ENCODE results near the gene NAV3. TPM values are rescaled to one million over a fixed set of nuclear protein-coding genes. Genes with fewer than 3 reads are reported as not detected.

Gene NAV3
- total RNA-seq, 2 donors from 2014 or later = 0.72 to 1.9 TPM

DNA sequence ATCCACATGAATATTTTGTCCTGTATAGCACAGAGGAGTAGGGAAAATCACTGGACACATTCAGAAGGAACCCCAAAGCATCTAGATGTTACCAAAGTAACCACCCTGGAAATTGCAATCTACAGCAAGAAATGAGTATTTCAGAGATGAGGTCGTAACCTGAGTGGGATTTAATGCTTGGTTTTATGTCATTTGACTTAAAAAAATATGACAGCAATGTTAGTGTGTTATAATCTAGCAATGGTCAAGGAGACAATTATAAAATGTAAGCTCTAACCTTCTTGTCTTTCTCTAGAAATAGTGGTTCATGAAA is 256.6 kb downstream of the NAV3 start:
- no peak overlapping the region for H3K9ac ChIP-seq (ENCODE audit: low read depth in 2 of 2, low read length in 2 of 2)
- H3K27me3 ChIP-seq = no peaks in the 10 kb centered on the region
- intact Hi-C loops (cut with DNase I) = no loop called here

GRCh38 chr12:78088391-78088832 is 257.7 kb downstream of the NAV3 start:
- Histone ChIP-seq H3K9ac (ENCODE audit: low read depth in 2 of 2, low read length in 2 of 2) (no peak overlapping the region), H3K36me3 (no peaks in the 10 kb centered on the region), H3K27ac (no peak overlapping the region), H3K4me3 (no peak overlapping the region), H3K4me1 (no peaks in the 10 kb centered on the region), H3K27me3 (no peaks in the 10 kb centered on the region), H3K9me3 (no peaks in the 10 kb centered on the region)
- no peak for TF ChIP-seq CTCF (IDR thresholded peaks at IDR 0.05)
- intact Hi-C loops (cut with DNase I) = no loop called here
- DNase-seq = no peak

More for the DNA sequence above, 256.6 kb downstream of the NAV3 start:
- no peaks in the 10 kb centered on the region for H3K36me3 ChIP-seq
- TF ChIP-seq CTCF (IDR thresholded peaks at IDR 0.05) = no peak
- no peak for DNase-seq
- no peaks in the 10 kb centered on the region for H3K9me3 ChIP-seq
- no peak overlapping the region for H3K4me3 ChIP-seq
- no peaks in the 10 kb centered on the region for H3K4me1 ChIP-seq
- H3K27ac ChIP-seq = no peak overlapping the region

GRCh38 chr12:78090266-78090665 is 259.6 kb downstream of the NAV3 start:
- Histone ChIP-seq H3K9ac (ENCODE audit: low read depth in 2 of 2, low read length in 2 of 2) (no peak overlapping the region), H3K4me1 (no peaks in the 10 kb centered on the region), H3K27ac (no peak overlapping the region), H3K27me3 (no peaks in the 10 kb centered on the region), H3K4me3 (no peak overlapping the region), H3K9me3 (no peaks in the 10 kb centered on the region), H3K36me3 (no peaks in the 10 kb centered on the region)
- intact Hi-C loops (cut with DNase I) = no loop called here
- no peak for TF ChIP-seq CTCF (IDR thresholded peaks at IDR 0.05)
- DNase-seq = no peak

DNA sequence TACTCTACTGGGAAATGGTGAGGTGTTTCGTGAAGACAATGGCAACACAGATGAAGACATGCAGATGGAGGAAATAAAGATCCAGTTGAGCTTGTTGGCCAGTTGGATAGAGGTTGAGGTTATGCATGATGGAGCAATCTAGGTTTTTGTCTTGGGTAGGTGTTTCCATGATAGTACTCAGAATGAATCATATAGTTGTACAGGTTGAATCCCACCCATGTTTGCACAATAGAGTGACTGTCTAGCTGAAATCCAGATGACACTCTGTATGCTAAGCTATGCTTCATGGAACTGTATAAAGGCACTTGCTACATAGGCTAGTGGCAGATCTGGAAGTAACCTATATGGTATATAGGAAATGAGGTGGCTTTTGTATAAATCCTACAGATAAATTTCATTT is 264.9 kb downstream of the NAV3 start:
- intact Hi-C loops (cut with DNase I) = no loop called here
- Histone ChIP-seq H3K27ac (no peak overlapping the region), H3K4me1 (no peaks in the 10 kb centered on the region), H3K36me3 (no peaks in the 10 kb centered on the region), H3K9ac (ENCODE audit: low read depth in 2 of 2, low read length in 2 of 2) (no peak overlapping the region), H3K4me3 (no peak overlapping the region), H3K27me3 (no peaks in the 10 kb centered on the region), H3K9me3 (no peaks in the 10 kb centered on the region)
- no peak for DNase-seq
- no peak for TF ChIP-seq CTCF (IDR thresholded peaks at IDR 0.05)

GRCh38 chr12:78096909-78097597 is 266.4 kb downstream of the NAV3 start:
- no peak for DNase-seq
- H3K27me3 ChIP-seq = no peaks in the 10 kb centered on the region
- H3K4me3 ChIP-seq = no peak overlapping the region
- no peak for TF ChIP-seq CTCF (IDR thresholded peaks at IDR 0.05)
- H3K4me1 ChIP-seq = no peaks in the 10 kb centered on the region
- H3K27ac ChIP-seq = no peak overlapping the region
- H3K9me3 ChIP-seq = no peaks in the 10 kb centered on the region
- no peaks in the 10 kb centered on the region for H3K36me3 ChIP-seq
- intact Hi-C loops (cut with DNase I) = no loop called here
- H3K9ac ChIP-seq (ENCODE audit: low read depth in 2 of 2, low read length in 2 of 2) = no peak overlapping the region

Measured in colonic mucosa (tissue), 4 donors.